GM12878 (cell line): ENCODE data around the gene MRPS18A. TPM values are rescaled to one million over a fixed set of nuclear protein-coding genes. Genes with fewer than 3 reads are reported as not detected.

Experiments used
- ATF3 ChIP-seq: IDR thresholded peaks from 2 replicates; pipeline ENCODE4 v1.6.1; 2011; ENCODE audit warnings: low read depth, mild to moderate bottlenecking, low read length, moderate library complexity, borderline replicate concordance; ENCODE audit errors: extremely low read depth
- CBFB ChIP-seq: IDR thresholded peaks from 2 replicates; pipeline ENCODE4 v1.6.1; 2016; ENCODE audit warnings: antibody characterized with exemption, low read depth
- CTCF ChIP-seq, 3 experiments: IDR thresholded peaks in 2 of 3; conservative IDR thresholded peaks in 1 of 3; 2 replicates each; pipeline ENCODE4 v1.5.1; 2011; ENCODE audit warnings: low read depth in 3 of 3, low read length in 3 of 3, mild to moderate bottlenecking in 3 of 3, control low read depth in 2 of 3, moderate library complexity in 2 of 3, inconsistent platforms in 1 of 3, mixed read lengths in 1 of 3; ENCODE audit not compliant: control insufficient read depth in 2 of 3, insufficient read depth in 1 of 3; ENCODE audit errors: extremely low read depth in 1 of 3
- EED ChIP-seq: sonication (generic); IDR thresholded peaks from 2 replicates; pipeline ENCODE4 v1.6.1; 2016; ENCODE audit warnings: antibody characterized with exemption, low read depth
- ELK1 ChIP-seq: IDR thresholded peaks from 2 replicates; pipeline ENCODE4 v1.6.1; 2012; ENCODE audit warnings: low read depth, low read length, improper control_type of control experiment
- ESRRA ChIP-seq: IDR thresholded peaks from 2 replicates; pipeline ENCODE4 v1.6.1; 2012; ENCODE audit warnings: mild to moderate bottlenecking, low read length, improper control_type of control experiment
- GATAD2B ChIP-seq: fragments of 450-650 bp; conservative IDR thresholded peaks from 2 replicates; pipeline ENCODE4 v1.6.1; 2017; ENCODE audit warnings: low read depth, mild to moderate bottlenecking, moderate library complexity
- HSF1 ChIP-seq: fragments of 150-350 bp; IDR thresholded peaks from 2 replicates; pipeline ENCODE4 v1.6.1; 2014; ENCODE audit warnings: mild to moderate bottlenecking, low read depth, low read length
- KAT2A ChIP-seq: conservative IDR thresholded peaks from 2 replicates; pipeline ENCODE4 v1.6.1; 2011; ENCODE audit warnings: low read depth, low read length; ENCODE audit not compliant: control insufficient read depth
- MAX ChIP-seq: IDR thresholded peaks from 2 replicates; pipeline ENCODE4 v1.6.1; 2012; ENCODE audit warnings: low read depth, low read length, improper control_type of control experiment
- MEF2A ChIP-seq: IDR thresholded peaks from 2 replicates; pipeline ENCODE4 v1.6.1; 2011; ENCODE audit warnings: low read depth, mild to moderate bottlenecking, low read length, moderate library complexity; ENCODE audit not compliant: insufficient read depth
- MEF2B ChIP-seq: fragments of 450-650 bp; IDR thresholded peaks from 2 replicates; pipeline ENCODE4 v1.6.1; 2018; ENCODE audit warnings: mild to moderate bottlenecking, moderate library complexity; ENCODE audit not compliant: partially characterized antibody, poor library complexity, severe bottlenecking
- NFYB ChIP-seq: IDR thresholded peaks from 2 replicates; pipeline ENCODE4 v1.6.1; 2011; ENCODE audit warnings: low read depth, mild to moderate bottlenecking, low read length, improper control_type of control experiment, moderate library complexity; ENCODE audit not compliant: insufficient read depth
- RB1 ChIP-seq: fragments of 450-650 bp; formaldehyde crosslinking; IDR thresholded peaks from 2 replicates; pipeline ENCODE4 v1.6.1; 2017; ENCODE audit warnings: mild to moderate bottlenecking, borderline replicate concordance
- RFX5 ChIP-seq: IDR thresholded peaks from 2 replicates; pipeline ENCODE4 v1.6.1; 2011; ENCODE audit warnings: low read depth, low read length, improper control_type of control experiment
- SIX5 ChIP-seq: IDR thresholded peaks from 2 replicates; pipeline ENCODE4 v1.6.1; 2011; ENCODE audit warnings: mild to moderate bottlenecking, low read depth, low read length, moderate library complexity; ENCODE audit not compliant: severe bottlenecking
- SRF ChIP-seq, 2 experiments: IDR thresholded peaks; 2 replicates each; pipeline ENCODE4 v1.6.1; 2011; ENCODE audit warnings: low read depth in 2 of 2, low read length in 2 of 2, mild to moderate bottlenecking in 1 of 2, moderate library complexity in 1 of 2
- STAT1 ChIP-seq: fragments of 450-650 bp; conservative IDR thresholded peaks from 2 replicates; pipeline ENCODE4 v1.6.1; 2014; ENCODE audit warnings: antibody characterized with exemption, mild to moderate bottlenecking
- SUPT20H ChIP-seq: IDR thresholded peaks from 2 replicates; pipeline ENCODE4 v1.6.1; 2011; ENCODE audit warnings: low read depth, mild to moderate bottlenecking, low read length, moderate library complexity, borderline replicate concordance; ENCODE audit not compliant: control insufficient read depth
- TBL1XR1 ChIP-seq: IDR thresholded peaks from 2 replicates; pipeline ENCODE4 v1.6.1; 2012; ENCODE audit warnings: low read depth, low read length, improper control_type of control experiment
- TCF7 ChIP-seq: IDR thresholded peaks from 2 replicates; pipeline ENCODE4 v1.6.1; 2014; ENCODE audit warnings: antibody characterized with exemption, borderline replicate concordance
- USF2 ChIP-seq: IDR thresholded peaks from 2 replicates; pipeline ENCODE4 v1.6.1; 2011; ENCODE audit warnings: low read depth, low read length, improper control_type of control experiment, borderline replicate concordance
- ZNF384 ChIP-seq: IDR thresholded peaks from 2 replicates; pipeline ENCODE4 v1.6.1; 2012; ENCODE audit warnings: low read depth, mild to moderate bottlenecking, low read length, improper control_type of control experiment, borderline replicate concordance
- ZSCAN29 ChIP-seq: fragments of 450-650 bp; IDR thresholded peaks from 2 replicates; pipeline ENCODE4 v1.6.1; 2017; ENCODE audit warnings: mild to moderate bottlenecking, moderate library complexity
- polyA plus RNA-seq, 11 experiments: library from polyadenylated mRNA; depleted of rRNA in 4 of 11; unstranded in 6 of 11; stranded (reverse) in 5 of 11; fragments of >200 nt; fragmentation: Nextera tagmentation in 4 of 11; fragmentation: Illumina TruSeq in 1 of 11; extraction: Ambion mirVana in 4 of 11; extraction: Trizol in 1 of 11; gene quantifications; 1 replicate in 1 of 11; 2 replicates in 10 of 11; pipeline versions ENCODE4 v1.2.1 to v1.2.3, GENCODE V29; 2011 to 2016; ENCODE audit warnings: inconsistent platforms in 2 of 11, missing spikeins in 2 of 11, low read depth in 1 of 11
- total RNA-seq, 4 experiments: library from RNA; depleted of rRNA in 3 of 4; stranded (reverse); fragments of >200 nt in 3 of 4; fragmentation: Illumina TruSeq in 1 of 4; extraction: Trizol in 1 of 4; gene quantifications; 2 replicates each; pipeline versions ENCODE4 v1.2.1 to v1.2.3, GENCODE V29; 2013 to 2021

MRPS18A gene
- total and polyA plus RNA-seq, 10 of the 15 experiments (the other 5 are each of a cell fraction or from before 2014, with no cell fraction given), result 66.3 to 158 (median 98.7) TPM

GRCh38 chr6:43724914-43725642 is 37.5 kb upstream of the MRPS18A start (continued):
- peak; percentile 68 for TF ChIP-seq MEF2B
- no peak; the same call in 1 of the 2 replicates for TF ChIP-seq RB1
- no peak for TF ChIP-seq USF2
- peak; percentile 98 for TF ChIP-seq CBFB
- no peak for TF ChIP-seq ZSCAN29
- no peak for TF ChIP-seq KAT2A
- TF ChIP-seq HSF1, result no peak
- no peak for TF ChIP-seq ESRRA
- no peak for TF ChIP-seq SIX5
- peak; percentile 98 for TF ChIP-seq GATAD2B
- no peak for TF ChIP-seq SUPT20H
- TF ChIP-seq RFX5, result no peak; the same call in 1 of the 2 replicates
- no peak for TF ChIP-seq STAT1
- TF ChIP-seq ZNF384, result no peak
- no peak for TF ChIP-seq ELK1
- TF ChIP-seq EED, result peak; percentile 98
- TF ChIP-seq MEF2A, result peak; percentile 44; the same call in 1 of the 2 replicates
- no peak for TF ChIP-seq CTCF (IDR thresholded peaks at IDR 0.05 in 2 of 3, conservative IDR thresholded peaks at IDR 0.05 in 1 of 3; ENCODE audit: control insufficient read depth in 2 of 3, extremely low read depth in 1 of 3, insufficient read depth in 1 of 3, low read depth in 3 of 3, low read length in 3 of 3)
- TF ChIP-seq MAX, result no peak
- peak; percentile 58; the same call in 1 of the 2 replicates for TF ChIP-seq TBL1XR1
- no peak for TF ChIP-seq TCF7
- TF ChIP-seq SRF (IDR thresholded peaks at IDR 0.05; ENCODE audit: low read depth in 2 of 2, low read length in 2 of 2), result no peak
- TF ChIP-seq ATF3, result no peak
- no peak for TF ChIP-seq NFYB
